Peyer's patch (tissue), 4 donors: Measurements from ENCODE around the gene SYNGR1.

Experiments
- POLR2A ChIP-seq, 2 donors: fragments of 450-650 bp; IDR thresholded peaks; one replicate each; pipeline ENCODE4 v1.5.1; 2017; ENCODE audit warnings: antibody characterized with exemption in 2 of 2, mild to moderate bottlenecking in 2 of 2, moderate library complexity in 2 of 2
- TF ChIP-seq, protein P1 (sequence below), 6 experiments: fragments of 450-650 bp in 4 of 6; fragments of 200-600 bp in 2 of 6; sonication (generic) in 1 of 6; IDR thresholded peaks; one replicate each; pipeline ENCODE4 v1.5.1; 2017 to 2019; ENCODE audit warnings: antibody characterized with exemption in 6 of 6, mild to moderate bottlenecking in 3 of 6, moderate library complexity in 1 of 6

DNA sequence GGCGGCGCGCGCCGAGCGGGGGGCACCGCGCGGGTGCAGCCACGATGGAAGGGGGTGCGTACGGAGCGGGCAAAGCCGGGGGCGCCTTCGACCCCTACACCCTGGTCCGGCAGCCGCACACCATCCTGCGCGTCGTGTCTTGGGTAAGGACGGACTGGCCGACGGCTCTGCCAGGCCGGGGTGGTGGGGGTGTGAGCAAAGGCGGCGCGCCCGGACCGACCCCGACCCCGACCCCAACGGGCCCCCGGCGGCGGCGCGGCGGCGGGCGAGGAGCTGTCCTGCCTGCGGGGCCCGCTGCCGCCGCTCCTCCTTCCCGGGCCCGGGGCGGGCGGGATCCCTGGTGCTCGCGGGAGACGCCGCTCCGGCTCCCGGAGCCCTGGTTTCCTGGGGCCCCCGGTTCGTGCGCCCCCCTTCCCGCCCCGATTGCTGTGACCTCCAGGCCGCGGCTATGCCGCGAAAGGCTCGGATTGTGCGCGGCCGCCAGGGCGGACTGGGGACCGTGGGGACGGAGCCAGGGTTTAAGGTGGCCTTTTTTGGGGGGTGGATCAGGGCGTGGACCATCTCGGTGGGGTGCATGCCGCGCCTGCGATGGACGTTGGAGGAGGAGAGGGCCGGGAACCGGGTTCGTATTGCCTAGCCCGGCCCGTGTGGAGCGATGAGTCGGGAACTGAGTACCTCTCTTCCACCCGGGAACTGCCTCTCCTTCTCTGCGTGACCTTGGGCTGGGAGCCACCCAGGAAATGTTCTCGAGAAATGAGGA lies at the start of gene SYNGR1:
- TF ChIP-seq, protein P1, sequence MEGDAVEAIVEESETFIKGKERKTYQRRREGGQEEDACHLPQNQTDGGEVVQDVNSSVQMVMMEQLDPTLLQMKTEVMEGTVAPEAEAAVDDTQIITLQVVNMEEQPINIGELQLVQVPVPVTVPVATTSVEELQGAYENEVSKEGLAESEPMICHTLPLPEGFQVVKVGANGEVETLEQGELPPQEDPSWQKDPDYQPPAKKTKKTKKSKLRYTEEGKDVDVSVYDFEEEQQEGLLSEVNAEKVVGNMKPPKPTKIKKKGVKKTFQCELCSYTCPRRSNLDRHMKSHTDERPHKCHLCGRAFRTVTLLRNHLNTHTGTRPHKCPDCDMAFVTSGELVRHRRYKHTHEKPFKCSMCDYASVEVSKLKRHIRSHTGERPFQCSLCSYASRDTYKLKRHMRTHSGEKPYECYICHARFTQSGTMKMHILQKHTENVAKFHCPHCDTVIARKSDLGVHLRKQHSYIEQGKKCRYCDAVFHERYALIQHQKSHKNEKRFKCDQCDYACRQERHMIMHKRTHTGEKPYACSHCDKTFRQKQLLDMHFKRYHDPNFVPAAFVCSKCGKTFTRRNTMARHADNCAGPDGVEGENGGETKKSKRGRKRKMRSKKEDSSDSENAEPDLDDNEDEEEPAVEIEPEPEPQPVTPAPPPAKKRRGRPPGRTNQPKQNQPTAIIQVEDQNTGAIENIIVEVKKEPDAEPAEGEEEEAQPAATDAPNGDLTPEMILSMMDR (IDR thresholded peaks at IDR 0.05), result no peak
- no peak for TF ChIP-seq POLR2A (IDR thresholded peaks at IDR 0.05)
